NK-92 treated with Interleukin-12 subunit alpha and Interleukin-12 subunit beta, amount 100 ng/mL, for 24 hours (cell line): ENCODE results near the gene LCMT1.
"Not testable (repeated sequence)": the region's sequence is repeated elsewhere in the genome, so short reads cannot be mapped to it uniquely, and the experiment has no call there.

Experiments used
- DNase-seq: peaks from one replicate; lab custom pipeline; 2025; lab: John Stamatoyannopoulos, UW

The LCMT1 gene

GRCh38 chr16:25111403-25112166 lies at the start of gene LCMT1:
LCMT1 (plus strand) TSS chr16:25111742; CDS start chr16:25111884, 142 bp downstream.
- DNase-seq = peak; percentile 87

- no peak for DNase-seq
These were observed 48.4 kb upstream of the LCMT1 start for GRCh38 chr16:25063102-25063501.

- no peak for DNase-seq
These were observed 47.7 kb upstream of the LCMT1 start for GRCh38 chr16:25063865-25064264.

- not testable (repeated sequence) for DNase-seq
These were observed 47.3 kb upstream of the LCMT1 start for GRCh38 chr16:25064281-25064680.

GRCh38 chr16:25064937-25065336 lies 46.6 kb upstream of the LCMT1 start:
- DNase-seq = no peak

GRCh38 chr16:25065899-25066298 lies 45.6 kb upstream of the LCMT1 start:
- DNase-seq = no peak

DNA sequence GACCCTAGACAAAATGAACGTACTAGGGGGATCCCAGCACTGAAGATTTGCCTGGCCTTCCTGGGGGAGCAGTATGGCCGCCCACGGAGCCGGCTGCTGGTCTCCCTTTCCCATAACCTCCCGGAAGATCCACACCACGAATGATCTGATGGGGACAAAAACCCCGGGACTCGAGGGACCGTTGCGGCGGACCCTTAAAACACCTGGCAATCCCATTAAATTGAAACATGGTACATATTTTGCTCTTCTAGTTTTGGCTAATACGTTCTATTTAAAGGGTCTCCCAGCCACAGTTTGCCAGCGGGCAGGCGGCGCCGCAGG lies 45.2 kb upstream of the LCMT1 start:
- DNase-seq = no peak

DNA sequence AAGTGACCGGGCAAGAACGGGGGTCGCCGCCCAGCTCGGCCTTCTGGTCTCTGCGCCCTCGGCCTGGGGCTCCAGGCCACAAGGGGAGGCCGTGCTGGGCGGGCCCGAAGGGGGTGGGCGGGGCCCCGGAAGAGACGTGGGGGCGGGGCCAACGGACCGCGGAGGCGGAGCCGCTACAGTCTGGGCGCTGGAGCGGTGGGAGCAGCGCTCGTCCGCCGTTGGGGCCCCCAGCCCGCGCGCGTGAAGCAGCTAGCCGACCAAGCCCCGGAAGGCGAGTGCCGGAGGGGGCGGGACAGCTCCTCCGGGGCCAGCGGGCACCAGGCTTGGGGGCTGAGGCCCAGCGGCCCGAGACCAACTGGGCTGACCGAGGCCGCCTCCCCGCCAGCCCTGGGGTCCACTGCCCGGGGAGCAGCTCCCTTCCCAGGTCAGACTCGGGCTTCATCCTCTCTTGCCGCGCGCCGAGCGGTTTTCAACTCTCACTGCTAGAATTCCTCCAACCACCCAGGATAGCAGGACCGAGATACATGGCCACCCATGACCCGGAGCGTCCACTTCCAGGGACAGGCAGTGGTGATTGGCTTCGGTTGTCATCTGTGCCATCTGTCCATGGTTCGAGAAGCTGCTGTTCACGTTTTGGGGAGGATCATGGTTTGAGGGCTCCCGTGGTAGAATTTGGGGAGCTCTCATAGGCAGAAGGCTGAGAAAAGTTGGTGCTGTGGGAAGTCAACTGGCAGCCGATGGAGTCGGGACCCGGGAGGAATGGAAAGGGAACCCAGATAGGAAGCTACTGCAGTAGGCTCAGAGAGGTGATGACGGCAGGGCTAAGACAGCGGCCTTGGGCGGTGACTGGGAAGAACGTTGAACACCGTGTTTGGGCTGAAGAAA lies 44.6 kb upstream of the LCMT1 start:
- DNase-seq = peak; percentile 14

DNA sequence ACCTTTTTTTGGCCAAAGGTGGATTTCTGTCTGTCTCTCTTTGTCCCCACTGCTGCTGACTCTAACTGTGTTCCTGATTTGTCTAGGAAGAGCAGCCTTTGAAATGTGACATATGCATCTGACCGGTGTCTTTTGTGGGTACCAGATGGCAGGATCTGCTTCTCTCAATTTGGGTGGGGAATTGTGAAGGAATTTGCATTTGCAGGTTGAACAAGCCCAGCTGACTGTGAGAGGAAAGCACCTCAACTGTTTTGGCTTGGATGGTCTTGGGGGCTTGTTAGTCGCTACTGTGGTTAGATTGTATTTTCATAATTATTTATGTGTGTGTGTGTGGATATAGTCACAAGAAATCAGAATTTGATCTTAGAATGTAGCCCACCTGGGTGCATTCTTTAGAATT lies 37.7 kb upstream of the LCMT1 start:
- DNase-seq = no peak

DNA sequence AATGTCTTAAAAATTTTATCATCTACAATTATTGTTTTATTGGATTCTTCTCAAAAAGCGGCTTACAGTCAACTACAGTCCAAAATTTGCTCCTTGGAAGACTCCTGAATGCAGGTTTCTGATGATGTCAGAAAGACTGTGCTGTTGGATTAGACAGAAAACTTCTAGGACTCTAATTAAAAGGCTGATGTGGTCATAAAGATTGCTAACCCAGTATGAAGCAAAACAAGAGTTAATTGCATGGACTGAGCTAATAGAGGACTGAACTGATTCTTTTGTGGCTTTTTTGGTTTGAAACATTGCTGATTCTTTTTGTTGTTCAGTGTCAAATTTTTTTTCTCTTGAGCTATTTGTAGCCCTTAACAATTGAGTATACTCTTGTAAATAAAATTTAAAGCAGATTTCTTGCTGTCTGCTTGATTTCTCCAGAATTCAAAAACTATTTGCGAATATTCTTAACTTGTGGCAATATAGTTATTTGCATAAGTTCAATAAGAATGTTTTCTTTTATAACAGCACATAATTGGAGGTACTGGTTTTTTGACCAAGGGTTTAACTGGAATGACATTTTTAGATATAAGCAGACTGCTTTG lies 33.1 kb upstream of the LCMT1 start:
- no peak for DNase-seq

- no peak for DNase-seq
These were observed 31.7 kb upstream of the LCMT1 start for GRCh38 chr16:25079637-25080378.

GRCh38 chr16:25080420-25081131 lies 31.0 kb upstream of the LCMT1 start:
- DNase-seq = no peak

DNA sequence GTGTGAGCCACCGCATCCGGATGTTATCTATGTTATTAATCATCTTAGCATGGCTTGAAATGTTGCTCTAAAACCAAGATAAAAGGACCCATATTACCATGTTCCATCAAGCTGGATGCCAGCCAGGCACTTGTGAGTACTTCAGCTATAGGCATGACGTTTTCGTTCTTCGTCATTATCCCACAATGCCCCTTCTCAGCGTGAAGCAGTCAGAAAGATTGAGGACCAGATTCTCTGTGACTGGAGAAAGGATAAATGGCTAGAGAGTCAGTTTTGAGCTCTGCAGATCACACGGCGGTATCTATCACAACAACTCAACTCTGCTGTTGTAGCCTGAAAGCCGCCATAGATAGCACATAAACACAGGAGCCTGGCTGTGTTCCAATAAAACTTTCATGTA lies 29.8 kb upstream of the LCMT1 start:
- no peak for DNase-seq

DNA sequence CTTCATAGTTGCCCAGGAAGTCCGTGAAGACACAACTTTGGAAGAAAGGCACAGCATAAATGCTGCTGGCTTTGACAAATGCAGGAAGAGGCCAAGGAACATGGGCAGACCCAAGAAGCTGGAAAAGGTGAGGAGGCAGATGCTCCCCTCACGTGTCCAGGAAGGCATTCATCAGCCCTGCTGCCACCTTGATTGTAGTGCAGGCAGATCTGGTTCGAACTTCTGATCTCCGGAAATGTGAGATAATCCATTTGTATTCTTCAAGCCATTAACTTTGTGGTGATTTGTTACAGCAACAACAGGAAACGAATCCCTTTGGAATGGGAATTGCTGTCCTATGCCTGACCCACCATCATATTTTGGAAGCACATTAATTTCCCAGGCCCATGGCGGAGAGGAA lies 28.5 kb upstream of the LCMT1 start:
- no peak for DNase-seq

DNA sequence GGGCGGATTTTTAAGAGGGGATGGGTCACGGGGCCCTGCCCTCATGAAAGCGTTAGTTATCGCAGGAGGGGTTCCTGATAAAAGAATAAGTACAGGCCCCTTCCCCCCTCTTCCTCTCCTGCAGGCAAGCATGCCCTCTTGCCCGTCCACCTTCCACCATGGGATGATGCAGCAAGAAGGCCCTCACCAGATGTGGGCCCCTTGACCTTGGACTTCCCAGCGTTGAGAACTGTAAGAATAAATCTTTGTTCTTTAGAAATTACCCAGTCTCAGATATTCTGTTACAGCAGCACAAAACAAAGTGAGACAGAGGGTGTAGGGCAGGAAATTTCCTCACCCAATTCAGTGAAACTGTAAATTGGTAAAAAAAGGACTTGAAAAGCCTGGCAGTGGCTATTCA lies 27.8 kb upstream of the LCMT1 start:
- no peak for DNase-seq

DNA sequence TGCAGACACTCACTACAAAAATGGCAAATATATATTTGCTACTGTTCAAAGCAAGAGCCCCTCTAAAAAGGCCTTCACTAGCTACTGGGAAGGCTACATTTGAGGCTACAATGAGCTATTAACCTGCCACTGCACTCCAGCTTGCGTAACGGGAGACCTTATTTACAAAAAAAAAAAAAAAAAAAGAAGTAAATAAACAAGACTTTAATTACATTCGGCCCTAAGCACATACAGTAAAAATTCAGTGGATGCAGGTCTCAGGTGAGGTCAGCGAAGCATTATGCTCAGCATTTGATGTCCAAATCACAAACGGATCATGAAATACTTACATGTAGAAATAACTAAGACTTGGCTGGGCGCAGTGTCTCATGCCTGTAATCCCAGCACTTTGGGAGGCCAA lies 26.7 kb upstream of the LCMT1 start:
- no peak for DNase-seq

DNA sequence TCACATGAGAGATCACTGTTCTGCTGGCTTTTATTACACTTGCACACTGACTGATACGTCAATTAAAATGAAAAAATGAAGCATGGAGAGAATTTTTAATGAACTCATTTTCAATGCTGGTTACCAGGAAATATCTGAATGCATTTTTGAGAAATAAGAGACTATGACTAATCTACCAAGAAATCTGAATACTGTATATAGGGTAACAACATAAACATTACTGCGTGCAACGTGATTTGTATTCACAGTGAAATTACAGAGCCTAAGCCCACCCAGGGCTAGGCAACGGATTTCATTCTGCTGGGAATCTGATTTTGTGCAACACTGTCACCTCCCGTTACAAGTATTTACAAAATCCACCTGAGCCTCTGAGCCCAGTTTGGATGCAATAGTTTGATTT lies 23.8 kb upstream of the LCMT1 start:
- DNase-seq = no peak

- no peak for DNase-seq
These were observed 22.2 kb upstream of the LCMT1 start for GRCh38 chr16:25089351-25089750.

DNA sequence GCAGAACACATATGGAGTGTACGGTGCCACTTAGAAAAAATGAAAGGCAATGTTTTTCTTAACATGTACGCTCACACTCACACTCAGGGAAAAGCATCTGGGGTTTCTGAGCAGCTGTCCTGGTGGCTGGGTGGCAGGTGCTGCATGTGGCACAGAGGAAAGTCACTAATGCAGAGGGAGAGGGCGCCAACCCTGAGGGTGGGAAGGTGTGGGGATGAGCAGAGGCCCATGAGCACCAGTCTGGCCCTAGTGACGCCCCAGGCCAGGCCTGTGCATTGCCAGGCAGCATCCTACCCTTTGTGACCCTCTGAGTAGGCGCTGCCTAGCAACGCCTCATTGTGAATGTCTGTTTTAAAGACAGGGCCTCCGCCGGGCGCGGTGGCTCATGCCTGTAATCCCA lies 19.1 kb upstream of the LCMT1 start:
- no peak for DNase-seq

- no peak for DNase-seq
These were observed 18.1 kb upstream of the LCMT1 start for GRCh38 chr16:25093208-25094061.

DNA sequence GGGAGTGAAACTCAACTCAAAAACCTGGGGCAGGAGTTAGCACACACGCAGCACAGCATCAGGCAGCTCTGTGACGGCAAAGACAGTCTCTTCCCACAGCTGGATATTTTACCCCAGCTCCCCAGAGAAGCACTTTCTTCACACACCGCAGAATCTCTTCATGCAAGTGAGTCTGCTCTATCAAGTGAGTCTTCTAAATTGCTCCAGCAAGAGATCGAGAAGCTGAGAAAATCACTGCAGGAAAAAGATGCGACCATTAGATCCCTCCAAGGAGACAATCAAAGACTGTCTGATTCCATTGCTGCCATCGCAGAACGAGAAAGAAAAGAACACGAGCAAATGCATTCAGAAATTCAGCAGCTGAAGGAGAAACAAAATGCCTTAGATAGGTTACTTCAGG lies 16.9 kb upstream of the LCMT1 start:
- no peak for DNase-seq
